Gastroesophageal sphincter (tissue), 3 donors: ENCODE results near the gene MCC.

Experiments used
- CTCF ChIP-seq, 4 experiments: fragments of 200-600 bp in 2 of 4; fragments of 450-650 bp in 2 of 4; sonication (generic) in 1 of 4; IDR thresholded peaks; one replicate each; pipeline ENCODE4 v1.5.1; 2017 to 2019; ENCODE audit warnings: antibody characterized with exemption in 4 of 4, mild to moderate bottlenecking in 2 of 4, moderate library complexity in 2 of 4
- POLR2A ChIP-seq, 2 donors: fragments of 450-650 bp; IDR thresholded peaks; one replicate each; pipeline ENCODE4 v1.6.1; 2017; ENCODE audit warnings: antibody characterized with exemption in 2 of 2, mild to moderate bottlenecking in 2 of 2, moderate library complexity in 1 of 2

- TF ChIP-seq POLR2A (IDR thresholded peaks at IDR 0.05) (no peak), CTCF (IDR thresholded peaks at IDR 0.05) (no peak)
Observed at GRCh38 chr5:113364466-113364865, 123.8 kb downstream of the MCC start.
